Loucy (cell line): Measurements from ENCODE around the gene SND1.

Source experiments
- CTCF ChIP-seq: fragments of 200-600 bp; sonication (generic); conservative IDR thresholded peaks from 2 replicates; pipeline ENCODE4 v1.5.1; 2014; ENCODE audit warnings: mild to moderate bottlenecking, antibody characterized with exemption, low read length
- EZH2phosphoT487 ChIP-seq: fragments of 200-600 bp; IDR thresholded peaks from 2 replicates; pipeline ENCODE4 v1.6.1; 2018; ENCODE audit warnings: antibody characterized with exemption, mild to moderate bottlenecking, moderate library complexity, borderline replicate concordance

DNA sequence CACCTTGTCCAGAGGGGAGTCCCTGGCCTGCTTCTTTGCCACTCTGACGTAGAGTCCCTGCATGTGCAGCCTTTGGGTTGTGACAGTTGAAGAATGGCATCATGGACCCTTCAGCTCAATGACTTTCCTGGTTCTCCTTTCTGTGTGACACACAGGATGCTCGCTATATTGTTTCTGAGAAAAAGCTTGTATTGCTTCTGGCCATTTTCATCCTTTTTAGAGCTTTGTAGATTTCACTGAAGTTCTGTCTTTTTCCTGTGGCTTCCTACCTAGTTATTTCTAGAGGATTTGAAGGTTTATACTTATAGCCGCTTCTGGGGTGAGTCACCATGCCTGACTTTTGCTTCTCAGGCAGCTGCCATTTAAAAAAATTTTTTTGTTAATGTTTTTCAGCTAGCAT lies 27.0 kb downstream of the SND1 start:
- no peak for TF ChIP-seq CTCF
- no peak for TF ChIP-seq EZH2phosphoT487
